Stomach (tissue), 9 donors: ENCODE measurements around the gene CENPN. TPM values are rescaled to one million over a fixed set of nuclear protein-coding genes. Genes with fewer than 3 reads are reported as not detected.

Experiments used
- DNase-seq, 2 donors: peaks; one replicate each; pipeline versions ENCODE4 v3.0.0 to v3.0.0-alpha.2; 2013 to 2019
- H3K27ac ChIP-seq, 5 donors: fragments of 200-600 bp in 4 of 5; sonication (generic) in 4 of 5; one replicate each; pipeline ENCODE4 v1.5.1; 2013 to 2019; ENCODE audit warnings: mild to moderate bottlenecking in 1 of 5, moderate library complexity in 1 of 5
- H3K27me3 ChIP-seq, 3 donors: fragments of 200-600 bp; sonication (generic); one replicate each; pipeline ENCODE4 v1.5.1; 2017 to 2019; ENCODE audit warnings: mixed run types in 1 of 3
- H3K36me3 ChIP-seq, 4 donors: fragments of 200-600 bp; sonication (generic); 1 replicate in 3 of 4; 2 replicates in 1 of 4; pipeline ENCODE4 v1.5.1; 2016 to 2019
- H3K4me1 ChIP-seq, 4 donors: fragments of 200-600 bp; sonication (generic); one replicate each; pipeline ENCODE4 v1.5.1; 2016 to 2019
- H3K4me3 ChIP-seq, 4 donors: fragments of 200-600 bp; sonication (generic) in 3 of 4; one replicate each; pipeline ENCODE4 v1.5.1; 2016 to 2019; ENCODE audit warnings: mild to moderate bottlenecking in 1 of 4
- H3K9me3 ChIP-seq, 4 donors: fragments of 200-600 bp; sonication (generic); one replicate each; pipeline ENCODE4 v1.5.1; 2016 to 2019
- CTCF ChIP-seq, 7 experiments: fragments of 450-650 bp in 4 of 7; fragments of 200-600 bp in 3 of 7; sonication (generic) in 3 of 7; IDR thresholded peaks; one replicate each; pipeline ENCODE4 v1.5.1; 2016 to 2019; ENCODE audit warnings: antibody characterized with exemption in 7 of 7, control low read depth in 2 of 7, mild to moderate bottlenecking in 1 of 7
- EP300 ChIP-seq: sonication (generic); formaldehyde crosslinking; IDR thresholded peaks from one replicate; pipeline ENCODE4 v1.6.1; 2017; ENCODE audit warnings: antibody characterized with exemption
- POLR2A ChIP-seq, 4 donors: fragments of 450-650 bp; IDR thresholded peaks; one replicate each; pipeline ENCODE4 v1.6.1; 2016; ENCODE audit warnings: antibody characterized with exemption in 4 of 4, control low read depth in 2 of 4, mild to moderate bottlenecking in 1 of 4, moderate library complexity in 1 of 4
- POLR2AphosphoS5 ChIP-seq, 3 donors: sonication (generic); formaldehyde crosslinking; IDR thresholded peaks; one replicate each; pipeline ENCODE4 v1.6.1; 2016; ENCODE audit warnings: antibody characterized with exemption in 3 of 3
- WGBS, 5 donors: extraction: QIAGEN DNeasy Blood & Tissue Kit in 3 of 5; methylation state at CpG; one replicate each; pipeline versions ENCODE4 v1.1.5 to v1.1.7; 2013 to 2018; 5-methylcytosine and 5-hydroxymethylcytosine counted together
- intact Hi-C: fragments of 100-400 bp; cut with DNase I; formaldehyde crosslinking; loops from one replicate; pipeline ENCODE4 v1.15.1; 2023; ENCODE audit warnings: low total_unique reads
- polyA plus RNA-seq, 3 donors: library from polyadenylated mRNA; stranded (reverse); fragments of 200-250 nt; gene quantifications; one replicate each; pipeline ENCODE4 v1.2.3, GENCODE V29; 2013
- total RNA-seq, 5 donors: library from RNA; depleted of rRNA; stranded (reverse); fragments of >200 nt; gene quantifications; one replicate each; pipeline versions ENCODE4 v1.1.0 to v1.2.3, GENCODE V29; 2014 to 2016
- donor health status: healthy with polysubstance abuse.
- donor health status: Bipolar disorder and iron deficiency.
- donor health status: healthy.

Gene CENPN
- total and polyA plus RNA-seq, 8 donors: 1.8 to 20.0 (median 13.2) TPM; not detected in 1

GRCh38 chr16:80972611-80973010 is 34.4 kb upstream of the CENPN start:
- intact Hi-C loops: no loop called here
- peaks cover 5 to 45% (median 20%) of the 10 kb centered on the region in 4 donors for H3K36me3 ChIP-seq
- H3K4me1 ChIP-seq: peaks cover 0 to 24% (median 9%) of the 10 kb centered on the region in 4 donors
- no peaks in the 10 kb centered on the region for H3K27me3 ChIP-seq
- no peak for TF ChIP-seq POLR2A (IDR thresholded peaks at IDR 0.05)
- TF ChIP-seq EP300: no peak
- no peak for TF ChIP-seq CTCF (IDR thresholded peaks at IDR 0.05)
- no peak for TF ChIP-seq POLR2AphosphoS5 (IDR thresholded peaks at IDR 0.05)
- H3K4me3 ChIP-seq: no peak overlapping the region
- H3K27ac ChIP-seq: no peak overlapping the region
- H3K9me3 ChIP-seq: no peaks in the 10 kb centered on the region
- 80 to 94% (median 87%) methylated on average over 4 of the region's 4 CpGs for WGBS, 5 donors
- DNase-seq: no peak

GRCh38 chr16:80973991-80974390 is 33.0 kb upstream of the CENPN start:
- TF ChIP-seq CTCF (IDR thresholded peaks at IDR 0.05): no peak
- no peak for TF ChIP-seq POLR2AphosphoS5 (IDR thresholded peaks at IDR 0.05)
- TF ChIP-seq EP300: no peak
- TF ChIP-seq POLR2A (IDR thresholded peaks at IDR 0.05): no peak
- Histone ChIP-seq H3K9me3 (no peaks in the 10 kb centered on the region), H3K4me3 (no peak overlapping the region), H3K27me3 (no peaks in the 10 kb centered on the region), H3K27ac (no peak overlapping the region), H3K4me1 (peaks cover 0 to 24% (median 9%) of the 10 kb centered on the region in 4 donors), H3K36me3 (peaks cover 9 to 53% (median 32%) of the 10 kb centered on the region in 4 donors)
- no peak for DNase-seq
- intact Hi-C loops: no loop called here
- WGBS, 5 donors: 64 to 73% (median 72%) methylated on average over 4 of the region's 4 CpGs

GRCh38 chr16:80974649-80975376 is 32.2 kb upstream of the CENPN start:
- TF ChIP-seq POLR2A (IDR thresholded peaks at IDR 0.05): no peak
- TF ChIP-seq POLR2AphosphoS5 (IDR thresholded peaks at IDR 0.05): no peak
- no peak for TF ChIP-seq CTCF (IDR thresholded peaks at IDR 0.05)
- no peak for TF ChIP-seq EP300

GRCh38 chr16:80976946-80977345 is 30.1 kb upstream of the CENPN start:
- Histone ChIP-seq H3K27me3 (no peaks in the 10 kb centered on the region), H3K4me3 (no peak overlapping the region), H3K27ac (no peak overlapping the region), H3K4me1 (peaks cover 0 to 33% (median 12%) of the 10 kb centered on the region in 4 donors), H3K36me3 (peaks cover 11 to 52% (median 36%) of the 10 kb centered on the region in 4 donors), H3K9me3 (no peaks in the 10 kb centered on the region)
- TF ChIP-seq CTCF (IDR thresholded peaks at IDR 0.05) (no peak), EP300 (no peak), POLR2A (IDR thresholded peaks at IDR 0.05) (no peak), POLR2AphosphoS5 (IDR thresholded peaks at IDR 0.05) (no peak)
- WGBS, 5 donors: 92 to 100% (median 97%) methylated on average over 1 of the region's 1 CpG
- intact Hi-C loops: no loop called here
- DNase-seq: no peak

More at GRCh38 chr16:80974649-80975376, 32.2 kb upstream of the CENPN start:
- intact Hi-C loops: no loop called here
- Histone ChIP-seq H3K4me1 (peaks cover 0 to 24% (median 9%) of the 10 kb centered on the region in 4 donors), H3K27ac (peak overlapping the region in 1 of 5 donors; percentile 19), H3K36me3 (peaks cover 12 to 52% (median 33%) of the 10 kb centered on the region in 4 donors), H3K27me3 (no peaks in the 10 kb centered on the region), H3K4me3 (no peak overlapping the region), H3K9me3 (no peaks in the 10 kb centered on the region)
- WGBS, 5 donors: 66 to 81% (median 74%) methylated on average over 6 of the region's 6 CpGs
- no peak for DNase-seq
